Trophoblast cell (in vitro differentiated cells and primary cell): Measurements from ENCODE around the gene FRRS1.

Source experiments
- DNase-seq, 2 donors: peaks; one replicate each; pipeline ENCODE4 v3.0.0-alpha.2; 2016
- H2AFZ ChIP-seq: 2 replicates; pipeline ENCODE4 v1.6.1; 2013; ENCODE audit warnings: low read length, moderate library complexity, mild to moderate bottlenecking; ENCODE audit not compliant: insufficient read depth, poor library complexity
- H2AK5ac ChIP-seq: 2 replicates; pipeline ENCODE4 v1.6.1; 2013; ENCODE audit warnings: mild to moderate bottlenecking, low read length
- H2BK120ac ChIP-seq: 2 replicates; pipeline ENCODE4 v1.6.1; 2013; ENCODE audit warnings: low read length, mild to moderate bottlenecking, moderate library complexity; ENCODE audit not compliant: insufficient read depth, poor library complexity
- H2BK12ac ChIP-seq: 2 replicates; pipeline ENCODE4 v1.6.1; 2013; ENCODE audit warnings: mild to moderate bottlenecking, low read length, moderate library complexity
- H2BK5ac ChIP-seq: 2 replicates; pipeline ENCODE4 v1.6.1; 2013; ENCODE audit warnings: low read length, low read depth, moderate library complexity, mild to moderate bottlenecking; ENCODE audit not compliant: poor library complexity
- H3K14ac ChIP-seq: 2 replicates; pipeline ENCODE4 v1.6.1; 2013; ENCODE audit warnings: mild to moderate bottlenecking, low read length
- H3K18ac ChIP-seq: 2 replicates; pipeline ENCODE4 v1.6.1; 2013; ENCODE audit warnings: mild to moderate bottlenecking, low read length
- H3K23ac ChIP-seq: 2 replicates; pipeline ENCODE4 v1.6.1; 2013; ENCODE audit warnings: low read length
- H3K27ac ChIP-seq: 2 replicates; pipeline ENCODE4 v1.5.1; 2013; ENCODE audit warnings: low read depth, mild to moderate bottlenecking, inconsistent platforms, low read length, moderate library complexity
- H3K27me3 ChIP-seq: 2 replicates; pipeline ENCODE4 v1.6.1; 2013; ENCODE audit warnings: inconsistent platforms, mild to moderate bottlenecking, low read length, moderate library complexity; ENCODE audit not compliant: insufficient read depth
- H3K36me3 ChIP-seq, 2 experiments: 1 replicate in 1 of 2; 2 replicates in 1 of 2; pipeline ENCODE4 v1.6.1; 2013; ENCODE audit warnings: low read length in 2 of 2, mild to moderate bottlenecking in 2 of 2, moderate library complexity in 1 of 2; ENCODE audit not compliant: insufficient read depth in 2 of 2, control insufficient read depth in 1 of 2
- H3K4ac ChIP-seq: 2 replicates; pipeline ENCODE4 v1.6.1; 2013; ENCODE audit warnings: low read depth, mild to moderate bottlenecking, low read length, moderate library complexity
- H3K4me1 ChIP-seq, 2 experiments: 1 replicate in 1 of 2; 2 replicates in 1 of 2; pipeline ENCODE4 v1.6.1; 2013; ENCODE audit warnings: low read length in 2 of 2, mild to moderate bottlenecking in 2 of 2, moderate library complexity in 1 of 2; ENCODE audit not compliant: insufficient read depth in 2 of 2, control insufficient read depth in 1 of 2
- H3K4me2 ChIP-seq: 2 replicates; pipeline ENCODE4 v1.6.1; 2013; ENCODE audit warnings: inconsistent platforms, mild to moderate bottlenecking, low read length, moderate library complexity
- H3K4me3 ChIP-seq: 2 replicates; pipeline ENCODE4 v1.5.1; 2013; ENCODE audit warnings: mild to moderate bottlenecking, low read depth, low read length, inconsistent platforms
- H3K79me1 ChIP-seq: one replicate; pipeline ENCODE4 v1.6.1; 2013; ENCODE audit warnings: low read length
- H3K79me2 ChIP-seq: 2 replicates; pipeline ENCODE4 v1.6.1; 2013; ENCODE audit warnings: low read length, mild to moderate bottlenecking; ENCODE audit not compliant: control insufficient read depth, insufficient read depth, poor library complexity
- H3K9ac ChIP-seq: 2 replicates; pipeline ENCODE4 v1.6.1; 2013; ENCODE audit warnings: mild to moderate bottlenecking, low read length
- H3K9me3 ChIP-seq: 2 replicates; pipeline ENCODE4 v1.6.1; 2013; ENCODE audit warnings: low read depth, mild to moderate bottlenecking, control low read depth, inconsistent platforms, low read length; ENCODE audit not compliant: insufficient read depth
- H4K12ac ChIP-seq: 2 replicates; pipeline ENCODE4 v1.6.1; 2013; ENCODE audit warnings: low read depth, mild to moderate bottlenecking, low read length, moderate library complexity
- H4K8ac ChIP-seq: 2 replicates; pipeline ENCODE4 v1.6.1; 2013; ENCODE audit warnings: low read depth, mild to moderate bottlenecking, low read length, moderate library complexity
- H4K91ac ChIP-seq: one replicate; pipeline ENCODE4 v1.6.1; 2013; ENCODE audit warnings: low read depth, mild to moderate bottlenecking, low read length, moderate library complexity
- WGBS: extraction: QIAGEN DNeasy Blood & Tissue Kit; methylation state at CpG from one replicate; pipeline ENCODE4 v1.1.7; 2013; ENCODE audit warnings: missing lambda C conversion rate; ENCODE audit not compliant: insufficient read length, insufficient coverage; ENCODE audit errors: extremely low coverage; 5-methylcytosine and 5-hydroxymethylcytosine counted together

FRRS1 gene

DNA sequence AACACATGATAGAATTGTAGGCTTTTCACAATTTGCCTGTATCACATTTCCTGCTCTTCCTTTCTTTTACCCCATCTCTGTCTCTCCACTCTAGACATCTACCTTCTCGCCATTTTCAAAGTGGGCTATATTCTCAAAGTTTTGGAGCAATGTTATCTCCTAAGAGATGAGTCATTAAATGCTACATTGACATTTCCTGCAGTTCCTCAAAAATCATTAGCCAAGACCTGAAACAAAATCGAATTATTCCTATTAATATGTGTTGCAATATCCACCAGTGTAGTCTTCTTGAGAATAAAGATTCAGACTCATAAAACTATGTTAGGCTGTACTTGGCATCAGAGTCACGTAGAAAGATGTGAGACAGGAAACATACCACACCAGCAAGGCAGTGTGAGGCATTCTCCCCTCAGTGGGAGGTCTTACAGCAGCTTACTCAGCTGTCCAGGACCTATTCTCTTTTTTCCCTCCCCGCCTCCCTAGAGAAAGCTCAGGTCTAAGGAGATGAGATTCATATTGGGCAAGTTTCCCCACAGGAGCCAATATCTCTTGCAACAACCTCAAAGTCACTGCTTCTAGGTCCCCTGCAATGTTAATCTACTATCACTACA is 38.8 kb downstream of the FRRS1 start:
- DNase-seq, result no peak
- Histone ChIP-seq H3K9ac (no peak overlapping the region), H4K91ac (no peak overlapping the region), H3K23ac (no peak overlapping the region), H3K36me3 (peaks cover 0 to 2% of the 10 kb centered on the region in 2 experiments), H2AK5ac (no peak overlapping the region), H3K4me3 (no peak overlapping the region), H3K4me1 (no peaks in the 10 kb centered on the region), H2BK12ac (no peak overlapping the region), H4K12ac (no peak overlapping the region), H3K14ac (no peak overlapping the region), H3K4me2 (no peak overlapping the region), H3K27me3 (no peaks in the 10 kb centered on the region), H3K9me3 (no peaks in the 10 kb centered on the region), H3K79me1 (no peaks in the 10 kb centered on the region), H2AFZ (no peak overlapping the region), H2BK120ac (no peak overlapping the region), H3K4ac (no peak overlapping the region), H4K8ac (no peak overlapping the region), H3K27ac (no peak overlapping the region), H2BK5ac (no peak overlapping the region), H3K79me2 (no peaks in the 10 kb centered on the region), H3K18ac (no peak overlapping the region)
- WGBS, result no CpG with 5 or more reads among the region's 4 CpGs

DNA sequence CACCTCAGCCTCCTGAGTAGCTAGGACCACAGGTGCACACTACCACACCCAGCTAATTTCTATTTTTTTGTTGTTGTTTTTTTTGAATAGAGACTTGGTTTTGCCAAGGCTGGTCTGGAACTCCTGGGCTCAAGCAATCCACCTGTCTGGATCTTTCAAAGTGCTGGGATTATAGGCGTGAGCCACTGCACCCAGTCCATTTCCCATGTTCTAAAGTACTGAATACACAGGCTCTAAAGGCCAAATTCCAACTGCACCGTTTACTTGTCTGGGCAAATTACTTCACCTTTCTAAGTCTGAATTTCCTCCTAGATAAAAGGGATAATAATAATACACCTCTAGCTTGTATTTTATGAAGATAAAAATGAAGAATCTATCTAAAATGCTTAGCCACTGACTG is 39.6 kb downstream of the FRRS1 start:
- no peak overlapping the region for H3K18ac ChIP-seq
- H2AK5ac ChIP-seq, result no peak overlapping the region
- H3K9me3 ChIP-seq, result no peaks in the 10 kb centered on the region
- no peak overlapping the region for H3K4me2 ChIP-seq
- no peak overlapping the region for H2BK12ac ChIP-seq
- no peak overlapping the region for H4K91ac ChIP-seq
- H3K79me1 ChIP-seq, result no peaks in the 10 kb centered on the region
- no peak for DNase-seq
- H3K4me3 ChIP-seq, result no peak overlapping the region
- no peak overlapping the region for H4K8ac ChIP-seq
- no peaks in the 10 kb centered on the region for H3K27me3 ChIP-seq
- H3K23ac ChIP-seq, result no peak overlapping the region
- no peak overlapping the region for H3K27ac ChIP-seq
- H2BK120ac ChIP-seq, result no peak overlapping the region
- peaks cover 0 to 2% of the 10 kb centered on the region in 2 experiments for H3K36me3 ChIP-seq
- H2BK5ac ChIP-seq, result no peak overlapping the region
- no peak overlapping the region for H3K9ac ChIP-seq
- H3K79me2 ChIP-seq, result no peaks in the 10 kb centered on the region
- H3K4ac ChIP-seq, result no peak overlapping the region
- H3K14ac ChIP-seq, result no peak overlapping the region
- no peak overlapping the region for H4K12ac ChIP-seq
- H3K4me1 ChIP-seq, result no peaks in the 10 kb centered on the region
- no CpG with 5 or more reads among the region's 2 CpGs for WGBS
- H2AFZ ChIP-seq, result no peak overlapping the region

DNA sequence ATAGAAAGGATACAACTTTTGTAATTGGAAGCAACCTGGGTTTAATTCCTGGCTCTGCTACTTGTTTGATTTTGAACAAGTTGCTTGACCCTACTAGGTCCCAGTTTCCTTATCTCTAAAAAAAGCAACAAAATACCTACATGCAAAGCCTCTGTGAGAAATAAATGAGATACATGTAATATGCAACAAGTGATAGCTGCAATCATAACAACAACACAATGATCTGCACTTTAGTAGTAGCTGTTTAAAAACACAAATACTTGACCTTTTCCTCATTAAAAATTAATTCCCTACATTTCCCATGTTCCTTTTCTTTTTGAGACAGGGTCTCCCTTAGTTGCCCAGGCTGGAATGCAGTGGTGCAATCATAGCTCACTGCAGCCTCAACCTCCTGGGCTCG is 40.0 kb downstream of the FRRS1 start:
- no CpG with 5 or more reads among the region's 1 CpG for WGBS
- no peaks in the 10 kb centered on the region for H3K9me3 ChIP-seq
- no peak overlapping the region for H3K23ac ChIP-seq
- H2BK5ac ChIP-seq, result no peak overlapping the region
- DNase-seq, result no peak
- H3K4me2 ChIP-seq, result no peak overlapping the region
- no peak overlapping the region for H3K9ac ChIP-seq
- no peak overlapping the region for H4K8ac ChIP-seq
- no peak overlapping the region for H4K12ac ChIP-seq
- no peak overlapping the region for H2BK12ac ChIP-seq
- H3K4me1 ChIP-seq, result no peaks in the 10 kb centered on the region
- H3K18ac ChIP-seq, result no peak overlapping the region
- no peaks in the 10 kb centered on the region for H3K79me1 ChIP-seq
- H3K14ac ChIP-seq, result no peak overlapping the region
- H3K79me2 ChIP-seq, result no peaks in the 10 kb centered on the region
- H2BK120ac ChIP-seq, result no peak overlapping the region
- peaks cover 0 to 2% of the 10 kb centered on the region in 2 experiments for H3K36me3 ChIP-seq
- no peak overlapping the region for H4K91ac ChIP-seq
- H3K4me3 ChIP-seq, result no peak overlapping the region
- H2AFZ ChIP-seq, result no peak overlapping the region
- no peaks in the 10 kb centered on the region for H3K27me3 ChIP-seq
- H3K27ac ChIP-seq, result no peak overlapping the region
- no peak overlapping the region for H2AK5ac ChIP-seq
- H3K4ac ChIP-seq, result no peak overlapping the region

DNA sequence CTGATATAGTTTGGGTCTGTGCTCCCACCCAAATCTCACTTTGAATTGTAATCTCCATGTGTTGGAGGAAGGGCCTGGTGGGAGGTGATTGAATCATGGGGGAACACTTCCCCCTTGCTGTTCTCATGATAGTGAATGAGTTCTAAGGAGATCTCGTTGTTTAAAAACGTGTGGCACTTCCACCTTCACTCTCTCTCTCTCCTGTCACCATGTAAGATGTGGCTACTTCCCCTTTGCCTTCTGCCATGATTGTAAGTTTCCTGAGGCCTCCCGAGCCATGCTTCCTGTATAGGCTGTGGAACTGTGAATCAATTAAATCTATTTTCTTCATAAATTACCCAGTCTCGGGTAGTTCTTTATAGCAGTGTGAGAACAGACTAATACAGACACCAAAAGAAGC is 40.4 kb downstream of the FRRS1 start:
- H3K27ac ChIP-seq, result no peak overlapping the region
- H3K36me3 ChIP-seq, result peaks cover 0 to 2% of the 10 kb centered on the region in 2 experiments
- no peaks in the 10 kb centered on the region for H3K4me1 ChIP-seq
- H3K4me2 ChIP-seq, result no peak overlapping the region
- H3K4ac ChIP-seq, result no peak overlapping the region
- H2BK120ac ChIP-seq, result no peak overlapping the region
- H4K91ac ChIP-seq, result no peak overlapping the region
- no peak overlapping the region for H3K23ac ChIP-seq
- H2BK5ac ChIP-seq, result no peak overlapping the region
- H3K79me2 ChIP-seq, result no peaks in the 10 kb centered on the region
- no peak overlapping the region for H3K9ac ChIP-seq
- no peaks in the 10 kb centered on the region for H3K79me1 ChIP-seq
- H3K4me3 ChIP-seq, result no peak overlapping the region
- no peaks in the 10 kb centered on the region for H3K27me3 ChIP-seq
- H3K14ac ChIP-seq, result no peak overlapping the region
- H4K12ac ChIP-seq, result no peak overlapping the region
- H2AK5ac ChIP-seq, result no peak overlapping the region
- no peak overlapping the region for H2BK12ac ChIP-seq
- no peaks in the 10 kb centered on the region for H3K9me3 ChIP-seq
- H2AFZ ChIP-seq, result no peak overlapping the region
- no CpG with 5 or more reads among the region's 4 CpGs for WGBS
- H3K18ac ChIP-seq, result no peak overlapping the region
- H4K8ac ChIP-seq, result no peak overlapping the region
- DNase-seq, result no peak
